NCI-H1092 treated with DMSO at 0.1 percent for 48 hours (cell line): ENCODE measurements around the gene CLEC16A.

Experiments used
- DNase-seq: peaks from one replicate; lab custom pipeline; 2025; lab: John Stamatoyannopoulos, UW

Gene CLEC16A

GRCh38 chr16:10968498-10968897 lies 24.1 kb downstream of the CLEC16A start:
- DNase-seq = no peak

- no peak for DNase-seq
Observed at GRCh38 chr16:10969615-10970014, 25.3 kb downstream of the CLEC16A start.

GRCh38 chr16:10970065-10970464 lies 25.7 kb downstream of the CLEC16A start:
- DNase-seq = no peak

- peak; percentile 64 for DNase-seq
Observed at GRCh38 chr16:10971560-10971961, 27.2 kb downstream of the CLEC16A start.

GRCh38 chr16:10972108-10972818 lies 27.9 kb downstream of the CLEC16A start:
- no peak for DNase-seq

- DNase-seq = no peak
Observed at GRCh38 chr16:10972819-10973464, 28.6 kb downstream of the CLEC16A start.

- no peak for DNase-seq
Observed at GRCh38 chr16:10976634-10977033, 32.3 kb downstream of the CLEC16A start.

- no peak for DNase-seq
Observed at GRCh38 chr16:10978124-10978523, 33.8 kb downstream of the CLEC16A start.

- DNase-seq = no peak
Observed at GRCh38 chr16:10978871-10979446, 34.6 kb downstream of the CLEC16A start.

GRCh38 chr16:10979717-10980601 lies 35.6 kb downstream of the CLEC16A start:
- no peak for DNase-seq

- no peak for DNase-seq
Observed at GRCh38 chr16:10980813-10981212, 36.4 kb downstream of the CLEC16A start.

- DNase-seq = no peak
Observed at GRCh38 chr16:10981697-10982216, 37.4 kb downstream of the CLEC16A start.

- DNase-seq = no peak
Observed at GRCh38 chr16:10982465-10983150, 38.2 kb downstream of the CLEC16A start.

- DNase-seq = no peak
Observed at GRCh38 chr16:10983159-10983558, 38.8 kb downstream of the CLEC16A start.

- DNase-seq = no peak
Observed at GRCh38 chr16:10984509-10984908, 40.1 kb downstream of the CLEC16A start.

GRCh38 chr16:10987361-10988163 lies 43.2 kb downstream of the CLEC16A start:
- no peak for DNase-seq

GRCh38 chr16:10988164-10988803 lies 43.9 kb downstream of the CLEC16A start:
- no peak for DNase-seq

- DNase-seq = no peak
Observed at GRCh38 chr16:10988879-10989278, 44.5 kb downstream of the CLEC16A start.

GRCh38 chr16:10989559-10989958 lies 45.2 kb downstream of the CLEC16A start:
- no peak for DNase-seq

- DNase-seq = no peak
Observed at GRCh38 chr16:10990378-10990777, 46.0 kb downstream of the CLEC16A start.
